Measurements from ENCODE around the gene CTSE. TPM values are rescaled to one million over a fixed set of nuclear protein-coding genes. Genes with fewer than 3 reads are reported as not detected.

CTSE gene
- total RNA-seq, 1 experiment from 2014 or later = 0.39 TPM

GRCh38 chr1:206037581-206037980 is 13.9 kb upstream of the CTSE start:
- no peak for DNase-seq (ENCODE audit: low spot score)
- Histone ChIP-seq H3K4me3 (ENCODE audit: low read depth, low read length, poor library complexity, severe bottlenecking) (no peak overlapping the region), H3K4me1 (ENCODE audit: insufficient read depth, low read length, poor library complexity, severe bottlenecking) (no peaks in the 10 kb centered on the region), H3K36me3 (ENCODE audit: insufficient read depth, low read length, poor library complexity, severe bottlenecking) (no peaks in the 10 kb centered on the region), H3K27me3 (replicated peaks; ENCODE audit: insufficient read depth, low read depth, low read length, poor library complexity) (no peaks in the 10 kb centered on the region), H3K27ac (ENCODE audit: low read depth, low read length, poor library complexity, severe bottlenecking) (no peak overlapping the region), H3K9me3 (ENCODE audit: low read depth, low read length, poor library complexity, severe bottlenecking) (no peaks in the 10 kb centered on the region)
- ChIA-PET POLR2A (ENCODE audit: low non-redundant PET) (no interaction called here), CTCF (no interaction called here)
- no peak for TF ChIP-seq CTCF (conservative IDR thresholded peaks at IDR 0.05; ENCODE audit: low read depth, low read length)
- no peak for TF ChIP-seq EZH2 (IDR thresholded peaks at IDR 0.05; ENCODE audit: borderline replicate concordance, low read depth, low read length, poor library complexity, severe bottlenecking)
- BruUV-seq (replicated peaks) = no TSS peak
- intact Hi-C loops (cut with micrococcal nuclease; ENCODE audit: unreplicated experiment) = no loop called here

- intact Hi-C loops (cut with micrococcal nuclease; ENCODE audit: unreplicated experiment) = no loop called here
These were observed 13.2 kb upstream of the CTSE start for GRCh38 chr1:206036663-206037455.

GRCh38 chr1:206035027-206035426 is 11.3 kb upstream of the CTSE start:
- no TSS peak for BruUV-seq (replicated peaks)
- no peak overlapping the region for H3K27ac ChIP-seq (ENCODE audit: low read depth, low read length, poor library complexity, severe bottlenecking)
- no peaks in the 10 kb centered on the region for H3K27me3 ChIP-seq (replicated peaks; ENCODE audit: insufficient read depth, low read depth, low read length, poor library complexity)
- no peaks in the 10 kb centered on the region for H3K36me3 ChIP-seq (ENCODE audit: insufficient read depth, low read length, poor library complexity, severe bottlenecking)
- CTCF ChIA-PET = no interaction called here
- H3K4me3 ChIP-seq (ENCODE audit: low read depth, low read length, poor library complexity, severe bottlenecking) = no peak overlapping the region
- POLR2A ChIA-PET (ENCODE audit: low non-redundant PET) = no interaction called here
- no peaks in the 10 kb centered on the region for H3K9me3 ChIP-seq (ENCODE audit: low read depth, low read length, poor library complexity, severe bottlenecking)
- intact Hi-C loops (cut with micrococcal nuclease; ENCODE audit: unreplicated experiment) = no loop called here
- TF ChIP-seq EZH2 (IDR thresholded peaks at IDR 0.05; ENCODE audit: borderline replicate concordance, low read depth, low read length, poor library complexity, severe bottlenecking) (no peak), CTCF (conservative IDR thresholded peaks at IDR 0.05; ENCODE audit: low read depth, low read length) (no peak)
- no peak for DNase-seq (ENCODE audit: low spot score)
- no peaks in the 10 kb centered on the region for H3K4me1 ChIP-seq (ENCODE audit: insufficient read depth, low read length, poor library complexity, severe bottlenecking)

More at GRCh38 chr1:206036663-206037455, 13.2 kb upstream of the CTSE start:
- Histone ChIP-seq H3K4me3 (ENCODE audit: low read depth, low read length, poor library complexity, severe bottlenecking) (no peak overlapping the region), H3K36me3 (ENCODE audit: insufficient read depth, low read length, poor library complexity, severe bottlenecking) (no peaks in the 10 kb centered on the region), H3K27me3 (replicated peaks; ENCODE audit: insufficient read depth, low read depth, low read length, poor library complexity) (no peaks in the 10 kb centered on the region), H3K4me1 (ENCODE audit: insufficient read depth, low read length, poor library complexity, severe bottlenecking) (no peaks in the 10 kb centered on the region), H3K9me3 (ENCODE audit: low read depth, low read length, poor library complexity, severe bottlenecking) (no peaks in the 10 kb centered on the region), H3K27ac (ENCODE audit: low read depth, low read length, poor library complexity, severe bottlenecking) (no peak overlapping the region)
- BruUV-seq (replicated peaks) = no TSS peak
- POLR2A ChIA-PET (ENCODE audit: low non-redundant PET) = no interaction called here
- CTCF ChIA-PET = no interaction called here
- no peak for DNase-seq (ENCODE audit: low spot score)
- no peak for TF ChIP-seq CTCF (conservative IDR thresholded peaks at IDR 0.05; ENCODE audit: low read depth, low read length)
- no peak for TF ChIP-seq EZH2 (IDR thresholded peaks at IDR 0.05; ENCODE audit: borderline replicate concordance, low read depth, low read length, poor library complexity, severe bottlenecking)

Measured in A673 (cell line).